HFF-Myc (cell line): ENCODE results near the gene DBNDD2.

Experiments
- DNase-seq: peaks from one replicate; pipeline ENCODE4 v3.0.0-alpha.2; 2011; ENCODE audit warnings: low read depth; ENCODE audit errors: extremely low read depth
- H3K4me3 ChIP-seq: replicated peaks from 2 replicates; pipeline ENCODE4 v1.5.1; 2011; ENCODE audit warnings: low read depth, mild to moderate bottlenecking, control low read depth, low read length
- TF ChIP-seq, protein P1 (sequence below): IDR thresholded peaks from 2 replicates; pipeline ENCODE4 v1.5.1; 2012; ENCODE audit warnings: mild to moderate bottlenecking, low read depth, low read length, control low read depth; ENCODE audit errors: missing control alignments

The DBNDD2 gene

GRCh38 chr20:45394221-45395113 lies 13.6 kb upstream of the DBNDD2 start:
- TF ChIP-seq, protein P1, sequence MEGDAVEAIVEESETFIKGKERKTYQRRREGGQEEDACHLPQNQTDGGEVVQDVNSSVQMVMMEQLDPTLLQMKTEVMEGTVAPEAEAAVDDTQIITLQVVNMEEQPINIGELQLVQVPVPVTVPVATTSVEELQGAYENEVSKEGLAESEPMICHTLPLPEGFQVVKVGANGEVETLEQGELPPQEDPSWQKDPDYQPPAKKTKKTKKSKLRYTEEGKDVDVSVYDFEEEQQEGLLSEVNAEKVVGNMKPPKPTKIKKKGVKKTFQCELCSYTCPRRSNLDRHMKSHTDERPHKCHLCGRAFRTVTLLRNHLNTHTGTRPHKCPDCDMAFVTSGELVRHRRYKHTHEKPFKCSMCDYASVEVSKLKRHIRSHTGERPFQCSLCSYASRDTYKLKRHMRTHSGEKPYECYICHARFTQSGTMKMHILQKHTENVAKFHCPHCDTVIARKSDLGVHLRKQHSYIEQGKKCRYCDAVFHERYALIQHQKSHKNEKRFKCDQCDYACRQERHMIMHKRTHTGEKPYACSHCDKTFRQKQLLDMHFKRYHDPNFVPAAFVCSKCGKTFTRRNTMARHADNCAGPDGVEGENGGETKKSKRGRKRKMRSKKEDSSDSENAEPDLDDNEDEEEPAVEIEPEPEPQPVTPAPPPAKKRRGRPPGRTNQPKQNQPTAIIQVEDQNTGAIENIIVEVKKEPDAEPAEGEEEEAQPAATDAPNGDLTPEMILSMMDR = no peak
- no peak for DNase-seq
- no peak overlapping the region for H3K4me3 ChIP-seq

- TF ChIP-seq, protein P1 = no peak
- no peak for DNase-seq
- no peak overlapping the region for H3K4me3 ChIP-seq
Observed at GRCh38 chr20:45395114-45395415, 13.0 kb upstream of the DBNDD2 start.

DNA sequence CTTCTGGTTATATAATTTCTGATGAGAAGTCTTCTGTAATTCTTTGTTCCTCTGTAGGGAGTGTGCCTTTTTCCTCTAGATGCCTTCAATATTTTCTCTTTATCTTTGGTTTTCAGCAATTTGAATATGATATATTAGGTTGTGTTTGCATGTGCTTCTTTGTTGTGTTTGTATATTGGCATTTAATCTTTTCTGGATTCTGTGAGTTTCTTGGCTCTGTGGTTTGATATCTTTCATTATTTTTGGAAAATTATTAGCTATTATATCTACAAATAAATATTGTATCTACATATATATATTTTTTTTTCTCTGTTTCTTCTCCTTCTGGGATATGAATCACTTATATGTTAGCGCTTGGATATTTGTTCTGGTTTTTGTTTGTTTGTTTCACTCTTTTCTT lies 9.1 kb upstream of the DBNDD2 start:
- H3K4me3 ChIP-seq = no peak overlapping the region
- TF ChIP-seq, protein P1 = no peak
- no peak for DNase-seq

- TF ChIP-seq, protein P1 = no peak
- DNase-seq = no peak
- H3K4me3 ChIP-seq = no peak overlapping the region
Observed at GRCh38 chr20:45400346-45401031, 7.6 kb upstream of the DBNDD2 start.

DNA sequence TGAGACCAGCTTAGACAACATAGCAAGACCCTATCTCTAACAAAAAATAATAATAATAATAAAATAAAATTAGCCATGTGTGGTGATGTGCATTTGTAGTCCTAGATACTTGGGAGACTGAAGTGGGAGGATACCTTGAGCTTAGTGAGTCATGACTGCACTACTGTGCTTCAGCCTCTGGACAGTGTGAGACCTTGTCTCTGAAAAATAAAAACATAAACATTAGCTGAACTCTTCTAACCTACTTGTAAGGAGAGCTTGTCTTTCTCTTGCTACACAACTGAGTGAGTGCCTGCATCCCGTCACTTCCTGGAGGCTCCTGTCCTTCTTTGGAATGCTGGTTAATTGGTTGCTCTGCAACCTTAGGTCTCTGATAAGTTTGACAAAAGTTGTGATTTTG lies 5.1 kb upstream of the DBNDD2 start:
- H3K4me3 ChIP-seq = no peak overlapping the region
- DNase-seq = no peak
- TF ChIP-seq, protein P1 = no peak

GRCh38 chr20:45404438-45404837 lies 3.7 kb upstream of the DBNDD2 start:
- no peak overlapping the region for H3K4me3 ChIP-seq
- TF ChIP-seq, protein P1 = no peak
- no peak for DNase-seq
